AG04450 (cell line): ENCODE results near the gene APOBR. TPM values are rescaled to one million over a fixed set of nuclear protein-coding genes. Genes with fewer than 3 reads are reported as not detected.
"Not testable (repeated sequence)": the region's sequence is repeated elsewhere in the genome, so short reads cannot be mapped to it uniquely, and the experiment has no call there.

Source experiments
- CTCF ChIA-PET: fragments of 300-600, 350-600 bp; formaldehyde crosslinking; extraction: SDS; loops from one replicate; lab custom pipeline; 2022; ENCODE audit warnings: antibody characterized with exemption, inconsistent platforms; lab: Charles Lee
- POLR2A ChIA-PET: fragments of 350-600 bp; formaldehyde crosslinking; extraction: SDS; loops from one replicate; lab custom pipeline; 2021; ENCODE audit warnings: antibody characterized with exemption, inconsistent platforms; lab: Yijun Ruan, JAX
- DNase-seq: peaks from one replicate; pipeline ENCODE4 v3.0.0-alpha.2; 2011; ENCODE audit warnings: low read depth, low spot score
- H3K27ac ChIP-seq: one replicate; pipeline ENCODE4 v1.5.1; 2012; ENCODE audit warnings: low read depth, low read length, control low read depth
- H3K27me3 ChIP-seq: one replicate; pipeline ENCODE4 v1.6.0; 2012; ENCODE audit warnings: low read length; ENCODE audit not compliant: control insufficient read depth, insufficient read depth
- H3K4me3 ChIP-seq: 2 replicates; pipeline ENCODE4 v1.5.1; 2011; ENCODE audit warnings: mild to moderate bottlenecking, low read depth, low read length, control low read depth
- H3K9me3 ChIP-seq: 2 replicates; pipeline ENCODE4 v1.5.1; 2012; ENCODE audit warnings: low read length; ENCODE audit not compliant: control insufficient read depth, insufficient read depth
- polyA plus RNA-seq: library from polyadenylated mRNA; depleted of rRNA; stranded (reverse); fragments of >200 nt; gene quantifications from 2 replicates; pipeline ENCODE4 v1.2.3, GENCODE V29; 2011
- TF ChIP-seq, protein P1 (sequence below): IDR thresholded peaks from 2 replicates; pipeline ENCODE4 v1.5.1; 2011; ENCODE audit warnings: low read depth, low read length, control low read depth, inconsistent platforms

The APOBR gene
- polyA plus RNA-seq, 1 experiment: not detected

DNA sequence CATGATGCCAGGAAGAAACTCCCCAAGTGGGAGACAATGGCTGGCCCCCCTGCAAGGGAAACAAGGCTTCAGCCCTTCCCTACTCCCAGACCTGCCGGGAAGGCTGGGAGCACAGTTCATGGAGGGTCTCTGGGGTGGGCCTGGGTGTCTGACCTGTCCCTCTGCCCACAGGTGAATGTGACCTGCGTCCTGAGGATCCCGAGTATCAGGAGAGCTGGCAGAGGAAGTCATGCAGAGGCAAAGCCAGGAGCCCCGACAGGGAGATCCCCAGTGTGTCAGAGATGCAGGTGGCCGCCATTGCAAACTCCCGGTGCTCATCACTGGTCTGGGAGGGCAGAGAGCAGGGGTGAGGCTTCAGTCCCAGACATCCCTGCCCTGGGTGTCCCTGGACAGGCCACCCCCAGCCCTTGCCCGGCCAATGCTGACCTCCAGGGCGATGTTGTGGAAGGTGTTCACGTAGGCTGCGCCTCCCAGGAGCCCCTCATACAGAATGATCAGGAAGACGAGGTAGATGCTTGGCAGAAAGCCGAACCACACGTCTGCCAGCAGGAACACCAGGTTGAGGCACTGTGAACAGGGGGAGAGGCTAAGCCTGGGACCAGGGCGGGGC lies 17.0 kb upstream of the APOBR start:
- H3K9me3 ChIP-seq: no peaks in the 10 kb centered on the region
- H3K4me3 ChIP-seq: no peak overlapping the region
- H3K27ac ChIP-seq: no peak overlapping the region
- ChIA-PET CTCF (no interaction called here), POLR2A (no interaction called here)
- TF ChIP-seq, protein P1, sequence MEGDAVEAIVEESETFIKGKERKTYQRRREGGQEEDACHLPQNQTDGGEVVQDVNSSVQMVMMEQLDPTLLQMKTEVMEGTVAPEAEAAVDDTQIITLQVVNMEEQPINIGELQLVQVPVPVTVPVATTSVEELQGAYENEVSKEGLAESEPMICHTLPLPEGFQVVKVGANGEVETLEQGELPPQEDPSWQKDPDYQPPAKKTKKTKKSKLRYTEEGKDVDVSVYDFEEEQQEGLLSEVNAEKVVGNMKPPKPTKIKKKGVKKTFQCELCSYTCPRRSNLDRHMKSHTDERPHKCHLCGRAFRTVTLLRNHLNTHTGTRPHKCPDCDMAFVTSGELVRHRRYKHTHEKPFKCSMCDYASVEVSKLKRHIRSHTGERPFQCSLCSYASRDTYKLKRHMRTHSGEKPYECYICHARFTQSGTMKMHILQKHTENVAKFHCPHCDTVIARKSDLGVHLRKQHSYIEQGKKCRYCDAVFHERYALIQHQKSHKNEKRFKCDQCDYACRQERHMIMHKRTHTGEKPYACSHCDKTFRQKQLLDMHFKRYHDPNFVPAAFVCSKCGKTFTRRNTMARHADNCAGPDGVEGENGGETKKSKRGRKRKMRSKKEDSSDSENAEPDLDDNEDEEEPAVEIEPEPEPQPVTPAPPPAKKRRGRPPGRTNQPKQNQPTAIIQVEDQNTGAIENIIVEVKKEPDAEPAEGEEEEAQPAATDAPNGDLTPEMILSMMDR: no peak
- no peak for DNase-seq
- H3K27me3 ChIP-seq: no peaks in the 10 kb centered on the region

DNA sequence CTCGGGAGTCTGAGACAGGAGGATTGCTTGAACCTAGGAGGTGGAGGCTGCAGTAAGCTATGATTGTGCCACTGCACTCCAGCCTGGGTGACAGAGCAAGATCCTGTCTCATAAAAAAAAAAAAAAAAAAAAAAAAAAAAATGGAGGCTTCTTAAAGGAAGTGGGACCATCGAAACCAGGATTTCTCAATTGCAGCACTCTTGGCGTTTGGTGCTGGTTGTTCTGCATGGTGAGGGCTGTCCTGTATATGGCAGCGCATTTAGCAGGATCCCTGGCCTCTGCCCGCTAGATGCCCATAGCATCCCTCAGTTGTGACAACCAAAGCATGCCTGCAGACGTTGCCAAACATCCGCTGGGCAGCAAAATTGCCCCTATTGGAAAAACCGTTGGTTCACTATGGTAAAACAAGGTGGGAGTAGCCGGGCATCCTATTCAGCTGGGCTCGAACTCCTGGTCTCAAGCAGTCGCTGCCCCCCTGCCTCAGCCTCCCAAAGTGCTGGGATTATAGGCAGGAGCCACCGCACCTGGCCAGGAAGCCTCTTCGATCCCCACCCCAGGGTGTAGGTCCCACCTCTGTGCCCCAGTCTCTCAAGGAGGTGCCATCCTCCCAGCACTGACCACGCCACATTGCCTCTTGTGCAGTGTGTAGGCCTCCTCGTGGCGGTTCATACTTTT lies 15.8 kb upstream of the APOBR start:
- no peaks in the 10 kb centered on the region for H3K9me3 ChIP-seq
- no peak for DNase-seq
- H3K27ac ChIP-seq: no peak overlapping the region
- TF ChIP-seq, protein P1: no peak
- H3K4me3 ChIP-seq: no peak overlapping the region
- no peaks in the 10 kb centered on the region for H3K27me3 ChIP-seq
- POLR2A ChIA-PET: no interaction called here
- CTCF ChIA-PET: no interaction called here

DNA sequence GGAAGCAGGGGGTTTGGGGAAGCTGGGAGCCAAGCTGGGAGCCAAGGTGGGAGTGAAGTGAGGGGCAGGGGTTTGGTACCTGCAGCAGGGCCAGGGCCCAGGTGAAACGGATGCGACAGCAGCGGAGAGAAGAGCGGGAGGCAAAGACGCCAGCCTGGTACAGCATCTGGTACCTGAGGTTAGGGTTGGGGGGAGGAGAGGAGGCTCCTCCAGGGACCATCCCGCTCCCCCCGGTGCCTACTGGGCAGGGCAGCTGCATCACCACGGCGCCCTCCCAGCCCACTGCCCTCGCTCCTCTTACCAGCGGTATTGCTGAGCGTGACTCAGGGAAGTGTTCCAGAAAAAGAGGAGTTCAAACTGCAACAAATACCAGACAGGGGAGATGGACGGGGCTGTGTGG lies 12.4 kb upstream of the APOBR start:
- H3K9me3 ChIP-seq: no peaks in the 10 kb centered on the region
- H3K4me3 ChIP-seq: no peak overlapping the region
- DNase-seq: no peak
- no peaks in the 10 kb centered on the region for H3K27me3 ChIP-seq
- POLR2A ChIA-PET: no interaction called here
- H3K27ac ChIP-seq: no peak overlapping the region
- CTCF ChIA-PET: no interaction called here
- TF ChIP-seq, protein P1: no peak

DNA sequence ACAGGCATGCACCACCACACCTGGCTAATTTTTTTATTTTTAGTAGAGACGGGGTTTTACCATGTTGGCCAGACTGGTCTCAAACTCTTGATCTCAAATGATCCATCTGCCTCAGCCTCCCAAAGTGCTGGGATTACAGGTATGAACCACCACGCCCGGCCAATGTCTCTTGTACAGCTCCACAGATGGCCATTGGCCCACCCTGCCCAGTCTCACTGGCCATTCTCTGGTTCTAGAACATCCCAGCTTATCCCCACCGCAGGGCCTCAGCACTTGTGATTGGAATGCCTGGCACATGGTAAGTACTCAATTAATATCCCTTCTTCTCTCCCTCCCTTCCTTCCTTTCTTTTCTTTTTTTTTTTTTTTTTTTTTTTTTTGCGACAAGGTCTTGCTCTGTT lies 11.1 kb upstream of the APOBR start:
- H3K4me3 ChIP-seq, POLR2A ChIA-PET, H3K27ac ChIP-seq, H3K27me3 ChIP-seq, CTCF ChIA-PET, DNase-seq, H3K9me3 ChIP-seq: not testable (repeated sequence)

DNA sequence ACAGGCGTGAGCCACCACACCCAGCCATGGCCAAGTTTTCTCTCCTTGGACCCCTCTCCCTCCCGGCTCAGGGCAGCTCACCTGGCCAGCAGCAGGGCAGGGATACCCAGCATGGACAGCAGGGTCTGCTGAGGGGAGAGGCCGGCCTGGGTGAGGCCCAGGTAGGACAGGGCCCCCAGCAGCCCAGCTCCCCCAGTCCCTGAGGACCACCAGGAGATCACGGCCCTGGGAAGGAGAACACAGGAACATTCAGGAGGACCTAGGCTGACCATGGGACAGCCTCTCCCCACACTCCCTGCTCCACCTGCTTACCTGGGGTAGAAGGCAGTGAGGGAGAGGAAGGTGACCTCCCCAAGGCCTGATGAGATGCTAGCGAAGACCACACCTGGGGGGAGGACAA lies 8.2 kb upstream of the APOBR start:
- ChIA-PET CTCF (no interaction called here), POLR2A (no interaction called here)
- no peak overlapping the region for H3K4me3 ChIP-seq
- H3K9me3 ChIP-seq: no peaks in the 10 kb centered on the region
- no peak for DNase-seq
- TF ChIP-seq, protein P1: no peak
- H3K27ac ChIP-seq: no peak overlapping the region
- no peaks in the 10 kb centered on the region for H3K27me3 ChIP-seq
